GM21381 (cell line): ENCODE measurements around the gene CYP3A7.
"Not testable (repeated sequence)": the region's sequence is repeated elsewhere in the genome, so short reads cannot be mapped to it uniquely, and the experiment has no call there.

Source experiments
- ATAC-seq: cut with Tn5 transposase; IDR thresholded peaks from one replicate; pipeline ENCODE4 v1.9.1; 2021; ENCODE audit warnings: mild to moderate bottlenecking, moderate library complexity; ENCODE audit not compliant: unreplicated experiment

The CYP3A7 gene

DNA sequence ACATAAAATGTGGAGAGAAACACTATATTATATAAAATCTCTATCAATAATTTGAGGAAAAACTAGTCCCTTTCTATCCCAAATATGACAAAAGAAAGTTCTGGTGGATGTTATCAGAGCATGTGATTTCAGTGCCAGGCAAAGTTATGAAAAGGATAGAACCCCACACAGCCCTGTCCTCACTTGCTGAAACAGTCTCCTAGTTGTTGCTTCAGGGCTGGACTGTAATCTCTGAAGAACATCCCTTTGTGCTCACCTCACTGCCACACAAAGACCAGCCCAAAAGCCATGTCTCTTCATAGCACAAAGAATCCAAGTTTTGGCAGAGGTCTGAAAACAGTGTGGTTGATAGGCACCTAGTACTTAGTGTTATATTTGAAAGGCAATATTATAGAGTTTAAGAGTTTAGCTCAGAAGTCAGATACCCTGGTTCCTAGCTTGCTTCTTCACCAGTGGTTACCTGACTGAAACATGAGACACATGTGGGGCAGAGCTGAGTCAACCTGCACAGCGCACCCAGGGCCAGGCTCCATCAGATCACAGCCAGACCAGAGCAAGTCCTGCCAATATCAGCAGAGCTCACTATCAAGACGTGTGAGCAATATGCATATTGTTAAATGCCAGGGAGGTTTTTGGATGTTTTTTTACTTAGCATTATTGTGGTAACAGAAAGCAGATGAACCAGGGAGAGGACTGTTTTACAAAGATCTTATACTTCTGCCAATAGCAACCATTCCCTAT is 25.0 kb downstream of the CYP3A7 start:
- ATAC-seq: no peak

DNA sequence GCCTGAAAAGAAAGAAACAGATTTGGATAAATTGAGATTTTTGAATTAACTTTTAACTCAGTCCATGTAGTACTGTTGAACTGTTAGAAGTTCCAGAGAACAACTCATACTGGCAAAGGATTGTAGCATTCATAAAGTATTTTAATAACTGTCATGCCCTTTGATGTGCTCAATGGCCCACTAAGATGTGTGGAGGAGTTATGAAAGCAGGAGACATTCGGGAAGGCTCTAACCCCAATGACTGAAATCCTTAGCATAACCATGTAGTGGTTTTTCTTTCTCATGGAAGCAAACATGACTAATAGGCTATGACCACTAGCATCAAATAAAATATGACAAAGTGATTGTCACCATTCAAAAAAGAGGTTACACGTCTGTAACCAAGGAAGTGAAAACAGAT is 25.7 kb downstream of the CYP3A7 start:
- ATAC-seq: no peak

DNA sequence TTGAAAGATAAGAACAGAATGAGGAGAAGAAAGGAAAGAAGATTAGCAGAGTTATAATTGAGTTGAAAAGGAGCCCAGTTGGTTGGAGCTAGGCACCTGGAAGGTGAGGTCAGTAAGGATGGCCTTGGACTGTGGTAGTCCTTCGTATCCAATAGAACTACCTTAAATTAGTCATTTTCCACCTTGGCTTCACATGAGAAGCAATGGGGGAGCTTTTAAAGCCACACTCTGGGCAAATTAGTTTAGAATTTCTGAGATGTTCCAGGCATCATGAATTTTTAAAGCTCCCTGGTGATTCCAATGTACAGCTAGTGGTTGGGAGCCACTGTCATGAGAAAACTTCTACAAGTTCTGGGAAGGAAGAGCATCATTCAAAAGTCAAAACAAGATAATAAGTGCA is 27.9 kb downstream of the CYP3A7 start:
- no peak for ATAC-seq

DNA sequence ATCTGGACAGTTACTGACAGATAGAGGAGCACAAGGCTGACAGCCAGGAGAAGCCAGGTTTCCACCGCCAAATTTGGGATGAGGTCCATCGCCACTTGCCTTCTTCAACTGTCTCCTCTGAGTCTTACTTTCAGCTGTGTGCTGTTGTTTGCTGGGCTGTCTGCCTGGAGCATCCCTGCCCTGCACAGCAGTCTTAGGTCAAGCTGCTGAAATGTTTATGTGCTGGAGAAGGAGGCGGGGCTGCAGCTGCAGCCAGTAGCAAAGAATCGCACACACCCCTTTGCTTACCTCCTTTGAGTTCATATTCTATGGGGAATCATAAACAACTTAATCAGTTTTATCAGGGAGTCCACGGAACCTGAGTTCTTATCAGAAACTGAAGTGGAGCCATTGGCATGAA is 35.0 kb downstream of the CYP3A7 start:
- ATAC-seq: no peak

DNA sequence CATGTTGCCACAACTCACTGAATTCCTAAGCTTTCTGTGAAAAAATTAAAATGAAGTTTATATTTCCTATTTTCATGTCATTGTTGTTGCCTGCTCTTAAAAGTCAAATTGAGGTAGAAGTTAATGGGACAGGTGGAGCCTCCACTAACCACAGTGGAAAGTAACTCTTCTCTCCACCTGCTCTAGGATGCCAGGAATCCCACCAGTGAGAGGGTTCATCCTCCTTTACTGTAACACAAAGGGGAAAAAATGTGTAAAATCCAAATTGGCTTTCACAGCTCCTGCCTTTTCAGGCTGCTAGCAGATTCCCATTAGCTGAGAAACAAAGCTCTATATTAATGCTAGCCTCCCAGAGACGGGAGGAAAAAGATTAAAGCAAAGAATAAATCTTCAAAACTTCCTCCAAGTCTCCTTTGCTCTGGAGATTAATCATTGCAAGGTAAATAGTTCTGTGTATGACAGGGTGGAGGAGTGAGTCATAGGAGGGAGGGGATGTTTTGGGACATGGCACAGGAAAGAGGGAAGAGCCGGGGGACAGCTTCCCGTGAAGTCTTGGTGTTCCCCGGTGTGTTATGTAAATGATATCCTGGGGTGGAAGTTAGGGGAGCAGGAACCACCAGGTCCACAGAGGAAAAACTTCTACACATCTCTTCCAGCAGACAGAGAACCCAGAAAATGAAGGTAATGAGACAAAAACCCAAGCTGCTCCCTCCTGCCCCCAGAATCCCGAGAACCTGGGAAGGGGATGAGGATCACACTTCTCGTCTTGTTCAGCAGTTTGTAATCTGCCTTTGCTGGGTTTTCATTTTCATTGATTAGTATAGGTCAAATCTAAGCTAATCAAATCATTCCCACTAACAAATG is 35.9 kb downstream of the CYP3A7 start:
- ATAC-seq: not testable (repeated sequence)

DNA sequence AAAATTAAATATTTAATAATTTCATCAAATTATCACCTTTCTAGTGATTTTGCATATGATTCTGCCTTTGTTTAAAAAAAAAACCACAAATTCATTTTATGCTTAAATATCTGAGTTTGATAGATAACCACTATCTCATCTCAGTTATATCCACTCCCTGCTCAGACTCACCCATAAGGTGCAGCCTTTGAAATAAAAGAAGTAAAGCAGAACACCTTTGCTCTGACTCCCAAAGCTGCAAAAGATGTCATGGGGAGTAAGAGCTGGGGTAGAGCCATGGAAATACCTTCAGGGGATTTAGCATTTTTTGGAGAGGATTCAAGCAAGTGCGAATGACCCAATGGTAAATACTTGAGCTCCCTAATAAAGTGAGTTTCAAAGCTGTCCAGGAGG is 40.1 kb downstream of the CYP3A7 start:
- ATAC-seq: no peak

DNA sequence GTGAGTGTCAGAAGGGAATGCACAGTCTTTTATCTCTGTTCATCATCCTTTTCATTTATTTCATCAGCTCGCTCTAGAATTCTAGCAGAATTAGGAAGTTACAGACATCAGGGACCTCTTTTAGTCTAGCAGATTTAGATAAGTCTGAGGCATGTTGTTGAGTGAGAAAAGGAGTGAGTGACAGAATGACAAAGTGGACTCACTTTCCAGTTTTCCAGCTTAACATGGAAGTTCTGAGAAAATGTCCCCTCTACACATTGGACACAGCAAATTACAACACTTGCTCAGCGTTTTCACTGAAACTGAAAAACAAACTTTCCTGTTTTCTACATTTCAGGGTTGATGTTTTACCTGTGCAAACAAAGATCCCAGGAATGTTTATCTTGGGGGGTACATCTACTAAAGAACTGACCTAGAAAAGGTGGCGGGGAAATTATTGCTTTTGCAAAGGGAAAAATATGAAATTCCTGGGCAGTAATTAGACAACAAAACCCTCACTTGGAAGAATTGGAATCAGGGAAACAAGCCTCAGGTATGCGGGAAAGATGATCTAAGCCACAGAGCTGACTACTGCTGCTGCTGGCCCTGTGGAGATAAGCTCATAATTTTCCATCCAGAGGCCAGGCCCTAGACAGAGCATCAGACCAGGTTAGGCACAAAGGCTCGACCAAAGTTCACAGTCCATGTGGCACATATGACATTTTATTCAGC is 40.6 kb downstream of the CYP3A7 start:
- ATAC-seq: no peak

DNA sequence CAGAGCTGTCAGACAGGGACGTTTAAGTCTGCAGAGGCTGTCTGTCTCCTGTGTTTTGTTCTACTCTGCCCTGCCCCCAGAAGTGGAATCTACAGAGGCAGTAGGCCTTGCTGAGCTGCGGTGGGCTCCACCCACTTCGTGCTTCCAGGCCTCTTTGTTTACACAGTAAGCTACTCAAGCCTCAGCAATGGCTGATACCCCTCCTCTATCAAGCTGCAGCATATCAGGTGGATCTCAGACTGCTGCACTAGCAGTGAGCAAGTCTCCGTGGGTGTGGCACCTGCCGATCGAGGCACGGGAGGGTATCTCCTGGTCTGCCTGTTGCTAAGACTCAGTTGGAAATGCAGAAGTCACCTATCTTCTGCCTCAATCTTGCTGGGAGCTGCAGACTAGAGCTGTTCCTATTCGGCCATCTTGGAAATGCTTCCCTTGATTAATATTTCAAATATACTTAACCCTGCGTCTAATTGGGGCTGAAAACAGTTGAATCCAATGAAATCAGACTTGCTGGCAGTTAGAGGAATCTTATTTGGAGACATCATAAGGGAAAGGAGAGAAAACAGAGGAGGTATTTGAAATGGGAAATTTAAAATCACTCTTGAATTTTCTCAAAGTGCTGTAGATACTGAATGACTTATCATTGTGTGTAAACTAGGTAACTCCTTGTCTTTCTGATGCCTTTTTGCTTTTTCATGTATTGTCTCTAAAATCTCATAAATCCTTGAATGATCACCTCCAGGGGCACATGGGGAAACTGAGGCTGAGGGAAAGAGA is 41.4 kb downstream of the CYP3A7 start:
- ATAC-seq: no peak

DNA sequence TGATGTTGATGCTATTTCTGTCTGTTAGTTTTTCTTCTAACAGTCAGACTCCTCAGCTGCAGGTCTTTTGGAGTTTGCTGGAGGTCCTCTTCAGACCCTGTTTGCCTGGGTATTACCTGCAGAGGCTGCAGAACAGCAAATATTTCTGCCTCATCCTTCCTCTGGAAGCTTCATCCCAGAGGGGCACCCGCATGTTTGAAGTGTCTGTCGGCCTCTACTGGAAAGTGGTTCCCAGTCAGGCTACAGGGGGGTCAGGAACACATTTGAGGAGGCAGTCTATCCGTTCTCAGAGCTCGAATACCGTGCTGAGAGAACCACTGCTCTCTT is 41.9 kb downstream of the CYP3A7 start:
- ATAC-seq: no peak

DNA sequence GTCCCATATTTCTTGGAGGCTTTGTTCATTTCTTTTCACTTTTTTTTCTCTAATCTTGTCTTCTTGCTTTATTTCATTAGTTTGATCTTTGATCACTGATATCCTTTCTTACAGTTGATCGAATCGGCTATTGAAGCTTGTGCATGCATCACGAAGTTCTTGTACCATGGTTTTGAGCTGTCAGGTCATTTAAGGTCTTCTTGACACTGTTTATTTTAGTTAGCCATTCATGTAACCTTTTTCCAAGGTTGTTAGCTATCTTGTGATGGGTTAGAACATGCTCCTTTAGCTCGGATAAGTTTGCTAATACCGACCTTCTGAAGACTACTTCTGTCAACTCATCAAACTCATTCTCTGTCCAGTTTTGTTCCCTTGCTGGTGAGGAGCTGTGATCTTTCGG is 42.4 kb downstream of the CYP3A7 start:
- not testable (repeated sequence) for ATAC-seq

DNA sequence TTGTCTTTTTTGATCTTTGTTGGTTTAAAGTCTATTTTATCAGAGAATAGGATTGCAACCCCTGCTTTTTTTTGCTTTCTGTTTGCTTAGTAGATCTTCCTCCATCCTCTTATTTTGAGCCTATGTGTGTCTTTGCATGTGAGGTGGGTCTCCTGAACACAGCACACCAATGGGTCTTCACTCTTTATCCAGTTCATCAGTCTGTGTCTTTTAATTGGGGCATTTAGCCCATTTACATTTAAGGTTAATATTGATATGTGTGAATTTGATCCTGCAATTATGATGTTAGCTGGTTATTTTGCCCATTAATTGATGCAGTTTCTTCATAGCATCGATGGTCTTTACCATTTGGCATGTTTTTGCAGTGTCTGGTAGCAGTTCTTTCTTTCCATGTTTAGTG is 43.3 kb downstream of the CYP3A7 start:
- ATAC-seq: not testable (repeated sequence)

DNA sequence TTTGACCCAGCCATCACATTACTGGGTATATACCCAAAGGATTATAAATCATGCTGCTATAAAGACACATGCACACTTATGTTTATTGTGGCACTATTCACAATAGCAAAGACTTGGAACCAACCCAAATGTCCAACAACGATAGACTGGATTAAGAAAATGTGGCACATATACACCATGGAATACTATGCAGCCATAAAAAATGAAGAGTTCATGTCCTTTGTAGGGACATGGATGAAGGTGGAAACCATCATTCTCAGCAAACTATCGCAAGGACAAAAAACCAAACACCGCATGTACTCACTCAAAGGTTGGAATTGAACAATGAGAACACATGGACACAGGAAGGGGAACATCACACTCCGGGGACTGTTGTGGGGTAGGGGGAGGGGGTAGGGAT is 44.1 kb downstream of the CYP3A7 start:
- ATAC-seq: not testable (repeated sequence)

DNA sequence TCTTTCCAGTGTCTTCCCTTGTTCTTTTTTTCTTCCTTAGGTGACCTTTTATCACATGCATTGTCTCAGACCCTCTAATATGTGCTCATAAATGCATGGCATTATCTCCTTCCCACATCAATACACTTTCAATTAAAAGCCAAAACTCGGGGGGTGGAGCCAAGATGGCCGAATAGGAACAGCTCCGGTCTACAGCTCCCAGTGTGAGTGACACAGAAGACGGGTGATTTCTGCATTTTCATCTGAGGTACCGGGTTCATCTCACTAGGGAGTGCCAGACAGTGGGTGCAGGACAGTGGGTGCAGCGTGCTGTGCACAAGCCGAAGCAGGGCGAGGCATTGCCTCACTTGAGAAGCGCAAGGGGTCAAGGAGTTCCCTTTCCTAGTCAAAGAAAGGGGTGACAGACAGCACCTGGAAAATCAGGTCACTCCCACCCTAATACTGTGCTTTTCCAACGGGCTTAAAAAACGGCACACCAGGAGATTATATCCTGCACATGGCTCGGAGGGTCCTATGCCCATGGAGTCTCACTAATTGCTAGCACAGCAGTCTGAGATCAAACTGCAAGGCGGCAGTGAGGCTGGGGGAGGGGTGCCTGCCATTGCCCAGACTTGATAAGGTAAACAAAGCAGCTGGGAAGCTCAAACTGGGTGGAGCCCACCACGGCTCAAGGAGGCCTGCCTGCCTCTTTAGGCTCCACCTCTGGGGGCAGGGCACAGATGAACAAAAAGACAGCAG is 49.0 kb downstream of the CYP3A7 start:
- not testable (repeated sequence) for ATAC-seq

DNA sequence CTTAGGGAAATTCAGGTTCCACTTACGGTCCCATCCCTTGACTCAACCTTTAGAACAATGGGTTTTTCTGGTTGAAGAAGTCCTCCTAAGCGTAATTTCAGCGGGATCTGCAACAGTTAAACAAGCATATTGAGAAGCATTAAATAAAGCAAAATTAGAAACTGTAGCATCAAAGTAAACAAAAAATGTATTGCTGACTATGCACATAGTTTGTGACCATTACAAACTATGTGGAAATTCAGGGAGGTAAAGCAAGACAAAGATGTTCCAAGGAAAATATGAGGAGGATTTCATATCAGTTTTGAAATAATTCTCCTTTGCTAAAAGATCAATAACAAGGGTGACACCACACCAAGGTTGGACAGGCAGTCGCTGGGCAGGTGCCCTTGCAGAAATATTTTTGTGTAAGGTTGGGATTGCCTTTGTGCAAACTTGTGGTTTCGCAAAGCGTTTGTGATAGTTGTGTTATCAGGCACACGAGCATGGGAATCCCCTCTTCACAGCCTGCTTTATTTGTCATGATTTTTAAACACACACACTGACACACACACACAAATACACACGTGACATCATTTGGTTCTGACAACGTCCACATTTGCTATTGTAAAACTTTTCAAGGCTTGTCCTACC is 49.8 kb downstream of the CYP3A7 start:
- ATAC-seq: no peak

DNA sequence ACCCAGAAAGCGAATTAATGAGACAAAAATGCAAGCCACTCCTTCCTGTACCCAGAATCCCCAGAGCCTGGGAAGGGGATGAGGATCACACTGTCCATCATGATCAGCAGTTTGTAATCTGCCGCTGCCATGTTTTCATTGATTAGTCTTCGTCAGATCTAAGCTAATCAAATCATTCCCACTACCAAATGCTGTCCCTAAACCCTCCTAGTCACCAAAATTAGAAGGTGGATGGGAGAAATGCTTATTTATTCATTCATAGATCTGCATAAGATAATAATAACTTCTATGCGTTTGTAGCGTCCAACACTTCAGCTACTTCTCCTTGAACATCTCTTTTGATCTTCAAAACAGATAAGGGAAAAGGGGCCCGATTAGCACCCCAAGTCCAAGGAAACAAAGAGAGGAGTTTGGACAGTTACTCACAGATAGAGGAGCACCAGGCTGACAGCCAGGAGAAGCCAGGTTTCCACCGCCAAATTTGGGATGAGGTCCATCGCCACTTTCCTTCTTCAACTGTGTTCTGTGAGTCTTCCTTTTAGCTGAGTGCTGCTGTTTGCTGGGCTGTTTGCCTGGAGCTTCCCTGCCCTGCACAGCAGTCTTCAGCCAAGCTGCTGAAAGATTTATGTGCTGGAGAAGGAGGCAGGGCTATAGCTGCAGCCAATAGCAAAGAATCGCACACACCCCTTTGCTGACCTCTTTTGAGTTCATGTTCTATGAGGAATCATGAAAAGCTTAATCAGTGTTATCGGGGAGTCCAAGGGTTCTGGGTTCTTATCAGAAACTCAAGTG is 55.4 kb downstream of the CYP3A7 start, which contains the start of gene CYP3A5:
CYP3A5 (minus strand) TSS at position 597 of the 792 bp plus-strand sequence; CDS start at position 497, 100 bp downstream.
- ATAC-seq: no peak

DNA sequence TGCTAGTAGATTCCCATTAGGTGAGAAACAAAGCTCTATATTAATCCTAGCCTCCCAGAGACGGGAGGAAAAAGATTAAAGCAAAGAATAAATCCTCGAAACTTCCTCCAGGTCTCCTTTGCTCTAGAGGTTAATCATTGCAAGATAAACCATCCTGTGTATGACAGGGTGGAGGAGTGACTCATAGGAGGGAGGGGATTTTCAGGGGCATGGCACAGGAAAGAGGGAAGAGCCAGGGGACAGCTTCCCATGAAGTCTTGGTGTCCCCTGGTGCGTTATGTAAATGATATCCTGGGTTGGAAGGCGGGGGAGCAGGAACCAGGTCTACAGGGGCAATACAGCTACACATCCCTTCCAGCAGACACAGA is 56.0 kb downstream of the CYP3A7 start:
- ATAC-seq: no peak

DNA sequence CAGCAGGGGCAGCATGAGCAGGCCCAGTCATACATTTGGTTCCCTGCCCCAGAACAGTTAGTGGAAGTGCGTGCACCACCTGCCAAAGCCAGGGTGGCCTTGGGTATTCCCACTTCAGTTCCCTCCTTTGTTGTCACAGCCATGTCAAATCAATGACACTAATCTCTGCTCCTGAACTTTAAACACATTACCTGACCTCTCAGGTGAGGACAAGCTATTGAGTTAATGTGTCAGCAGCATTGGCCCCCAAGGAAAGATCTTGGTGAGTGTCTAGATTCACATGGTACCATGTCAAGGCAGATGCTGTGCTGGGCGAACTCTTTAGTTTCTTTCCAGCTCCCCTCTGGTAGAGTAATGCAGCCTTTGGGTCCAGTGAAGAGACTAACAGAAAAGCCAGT is 57.3 kb downstream of the CYP3A7 start:
- no peak for ATAC-seq

DNA sequence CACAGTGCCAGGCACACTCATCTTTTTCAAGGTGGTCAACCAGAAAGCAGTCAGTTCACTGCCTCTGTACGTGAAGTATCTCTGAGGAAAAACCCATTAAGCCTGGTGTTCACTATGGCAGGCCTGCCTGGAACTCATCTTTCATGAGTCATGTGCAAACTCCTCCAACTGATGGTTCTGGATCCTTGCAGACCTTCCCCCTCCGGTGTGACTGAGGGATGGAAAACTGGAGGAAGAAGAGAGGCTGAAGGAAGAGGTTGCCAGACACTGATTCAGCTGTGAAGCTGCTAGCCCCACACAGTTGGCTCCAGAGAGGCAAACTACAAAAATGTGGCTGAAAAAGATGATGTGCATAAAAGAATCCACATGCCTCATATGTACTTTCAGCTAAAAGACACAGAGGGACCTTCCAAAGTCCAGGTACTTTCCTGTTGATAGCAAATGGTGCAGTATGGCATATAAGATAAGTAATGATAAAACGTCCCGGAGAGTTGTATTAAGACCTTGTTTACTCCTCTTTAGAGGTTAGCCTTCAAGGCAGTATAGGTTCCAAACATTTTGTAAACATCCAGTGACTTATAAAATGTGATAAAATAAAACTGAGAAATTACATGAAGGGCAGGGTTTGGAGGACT is 57.9 kb downstream of the CYP3A7 start:
- no peak for ATAC-seq
